Measurements from ENCODE around the gene METAP1D.

METAP1D gene

GRCh38 chr2:172090044-172090961 is 90.5 kb downstream of the METAP1D start:
- no peak overlapping the region for H3K4me3 ChIP-seq (ENCODE audit: low read length)
- no peak for DNase-seq (ENCODE audit: low read depth)
- no peak for TF ChIP-seq CTCF (IDR thresholded peaks at IDR 0.05; ENCODE audit: insufficient read depth, low read depth, low read length, missing control alignments)

DNA sequence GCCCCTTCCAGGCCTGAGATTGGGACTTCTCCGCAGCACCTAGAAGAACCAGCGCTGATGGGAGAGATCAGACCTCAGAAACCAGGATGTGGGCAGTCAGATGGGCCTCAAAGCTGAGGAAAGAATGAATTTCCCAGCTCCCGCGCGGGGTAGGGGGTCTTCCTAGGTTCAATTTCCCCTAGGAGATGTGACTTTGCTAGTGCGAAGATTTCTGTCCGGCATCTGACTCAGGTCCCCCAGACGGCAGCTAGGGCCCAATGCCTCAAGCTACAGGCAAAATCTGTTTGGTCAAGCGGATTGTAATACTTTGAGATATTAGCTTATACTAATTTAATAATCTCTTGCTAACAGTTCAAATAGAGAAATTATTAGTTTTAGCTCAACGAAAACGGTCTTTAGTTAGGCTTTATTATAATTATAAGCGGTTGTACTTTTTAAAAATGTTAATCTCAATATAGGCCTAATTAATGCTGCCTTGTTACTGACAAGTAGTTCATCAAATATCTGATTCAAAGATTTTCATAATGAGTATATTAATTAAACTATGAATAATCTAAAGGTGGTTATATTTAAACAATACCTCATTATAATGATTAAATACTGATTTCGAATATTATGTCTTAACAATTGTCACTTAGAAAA is 91.4 kb downstream of the METAP1D start:
- TF ChIP-seq CTCF (IDR thresholded peaks at IDR 0.05; ENCODE audit: insufficient read depth, low read depth, low read length, missing control alignments): no peak
- no peak overlapping the region for H3K4me3 ChIP-seq (ENCODE audit: low read length)
- DNase-seq (ENCODE audit: low read depth): no peak

DNA sequence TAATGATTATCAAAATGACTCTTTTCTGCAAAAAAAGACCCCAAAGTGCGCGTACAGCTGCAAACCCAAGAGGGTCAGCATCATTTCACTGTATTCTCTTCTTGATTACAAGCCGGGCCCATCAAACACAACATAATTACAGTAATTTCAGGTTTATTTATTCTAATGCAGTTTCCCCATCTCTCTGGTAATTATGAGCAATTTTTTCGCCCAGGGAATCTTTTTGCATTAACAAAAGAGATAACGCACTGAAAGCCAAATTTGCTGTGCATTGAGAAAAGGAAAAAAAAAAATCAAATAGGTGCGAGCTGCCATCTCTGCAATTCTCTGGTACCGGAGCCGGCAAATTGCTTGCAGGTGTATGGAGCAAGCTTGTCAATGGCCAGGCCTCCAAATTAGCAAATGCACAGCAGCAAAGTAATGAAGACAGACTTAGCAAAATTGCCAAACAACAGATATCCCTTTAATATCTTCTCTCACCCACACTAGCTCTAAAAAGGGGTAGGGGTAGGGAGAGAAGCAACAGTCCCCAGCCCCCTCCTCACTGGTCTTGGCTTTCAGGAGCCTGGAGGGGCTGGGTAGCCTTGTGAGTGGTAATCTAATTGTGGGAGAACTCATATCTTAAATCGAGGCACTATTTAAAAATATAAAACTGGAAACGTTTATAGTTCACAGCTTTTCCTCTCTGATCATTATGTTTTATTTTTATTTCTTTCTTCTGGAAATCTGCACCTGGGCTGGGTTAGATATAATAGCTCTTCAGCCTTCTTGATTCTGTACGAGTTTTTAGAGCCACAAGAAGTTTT is 92.2 kb downstream of the METAP1D start:
- no peak overlapping the region for H3K4me3 ChIP-seq (ENCODE audit: low read length)
- DNase-seq (ENCODE audit: low read depth): no peak
- TF ChIP-seq CTCF (IDR thresholded peaks at IDR 0.05; ENCODE audit: insufficient read depth, low read depth, low read length, missing control alignments): no peak

- H3K4me3 ChIP-seq (ENCODE audit: low read length): no peak overlapping the region
- TF ChIP-seq CTCF (IDR thresholded peaks at IDR 0.05; ENCODE audit: insufficient read depth, low read depth, low read length, missing control alignments): no peak
These were observed 93.1 kb downstream of the METAP1D start for GRCh38 chr2:172092716-172093415.

DNA sequence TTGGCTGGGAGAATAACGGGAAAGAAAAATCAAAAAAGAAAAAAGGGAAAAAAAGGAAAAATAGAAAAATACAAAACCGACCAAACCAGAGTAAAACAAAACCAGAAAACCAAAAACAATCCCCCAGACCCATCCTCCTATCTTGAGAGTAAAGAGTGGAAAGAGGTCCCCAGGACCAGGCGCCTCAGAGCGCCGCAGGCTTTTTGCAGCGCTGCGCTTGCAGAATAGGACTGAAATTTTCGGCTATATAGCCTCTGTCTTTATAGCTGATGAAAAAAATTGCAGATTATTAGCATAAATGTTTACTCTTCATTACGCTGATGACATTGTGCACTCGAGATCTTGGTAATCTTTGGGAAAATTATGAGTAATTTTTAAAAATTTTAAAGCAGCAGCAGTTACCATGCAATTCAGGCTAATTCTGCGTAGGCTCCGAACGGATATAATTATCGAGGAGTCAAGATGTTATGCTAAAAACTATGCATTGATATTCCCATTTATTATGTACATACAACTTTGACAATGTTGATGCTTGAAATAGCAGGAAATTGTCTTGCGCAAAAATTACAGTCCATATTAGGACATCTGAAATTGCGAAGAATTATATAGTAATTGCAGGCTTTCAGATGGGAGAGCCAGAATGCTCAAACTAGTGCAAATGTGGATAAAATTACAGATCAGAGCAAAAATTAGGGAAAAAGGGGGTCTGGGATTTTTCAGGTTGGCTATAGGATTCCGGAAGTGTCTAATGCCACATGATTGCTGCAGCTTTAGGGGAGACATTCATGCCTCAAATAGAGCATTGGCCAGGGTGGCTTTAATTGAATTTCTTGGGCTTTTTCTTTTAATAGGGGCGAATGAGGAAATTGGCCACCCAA is 93.9 kb downstream of the METAP1D start:
- H3K4me3 ChIP-seq (ENCODE audit: low read length): no peak overlapping the region
- DNase-seq (ENCODE audit: low read depth): no peak
- no peak for TF ChIP-seq CTCF (IDR thresholded peaks at IDR 0.05; ENCODE audit: insufficient read depth, low read depth, low read length, missing control alignments)

More at GRCh38 chr2:172092716-172093415, 93.1 kb downstream of the METAP1D start:
- DNase-seq (ENCODE audit: low read depth): no peak
